Mesodermal cell (in vitro differentiated cells): Measurements from ENCODE around the gene TMED5.
"Not testable (repeated sequence)": the region's sequence is repeated elsewhere in the genome, so short reads cannot be mapped to it uniquely, and the experiment has no call there.

Experiments used
- H3K27ac ChIP-seq: 2 replicates; pipeline ENCODE4 v1.7.0; 2013; ENCODE audit warnings: mild to moderate bottlenecking, low read depth, low read length, moderate library complexity; ENCODE audit not compliant: severe bottlenecking
- H3K36me3 ChIP-seq: 2 replicates; pipeline ENCODE4 v1.7.1; 2013; ENCODE audit warnings: mild to moderate bottlenecking, low read length, moderate library complexity; ENCODE audit not compliant: control insufficient read depth, insufficient read depth
- H3K4me1 ChIP-seq: one replicate; pipeline ENCODE4 v1.7.1; 2013; ENCODE audit warnings: mild to moderate bottlenecking, low read length; ENCODE audit not compliant: insufficient read depth, control insufficient read depth, poor library complexity, severe bottlenecking
- H3K4me3 ChIP-seq: 2 replicates; pipeline ENCODE4 v1.7.0; 2013; ENCODE audit warnings: low read length, control low read depth, mild to moderate bottlenecking; ENCODE audit not compliant: insufficient read depth, poor library complexity, severe bottlenecking; ENCODE audit errors: extremely low read depth
- H3K9me3 ChIP-seq: 2 replicates; pipeline ENCODE4 v1.7.1; 2013; ENCODE audit warnings: mild to moderate bottlenecking, low read length, moderate library complexity; ENCODE audit not compliant: control insufficient read depth
- WGBS, 2 experiments: methylation state at CpG; one replicate each; pipeline ENCODE4 v1.1.5; 2013; ENCODE audit warnings: missing lambda C conversion rate in 2 of 2; ENCODE audit not compliant: insufficient coverage in 2 of 2; 5-methylcytosine and 5-hydroxymethylcytosine counted together

TMED5 gene

DNA sequence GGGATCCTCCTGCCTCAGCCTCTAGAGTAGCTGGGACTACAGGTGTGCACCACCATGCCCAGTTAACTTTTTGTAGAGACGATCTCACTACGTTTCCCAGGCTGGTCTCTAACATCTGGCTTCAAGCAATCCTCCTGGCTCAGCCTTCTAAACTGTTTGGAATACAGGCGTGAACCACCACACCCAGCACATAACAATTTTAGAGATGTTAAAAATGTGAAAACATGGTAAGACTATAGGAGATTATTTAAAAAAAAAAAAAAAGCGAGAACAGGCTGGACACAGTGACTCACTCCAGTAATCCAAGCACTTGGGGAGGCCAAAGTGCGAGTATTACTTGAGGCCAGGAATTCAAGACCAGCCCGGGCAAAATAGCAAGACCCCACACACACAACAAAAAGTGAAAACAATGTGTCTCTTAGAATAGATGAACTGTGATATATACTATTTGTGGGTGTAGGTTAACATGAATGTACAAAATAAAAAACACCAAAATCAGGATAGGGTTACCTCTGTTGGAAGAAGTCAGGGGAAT, 19.9 kb upstream of the TMED5 start:
- H3K4me3 ChIP-seq, result no peak overlapping the region
- H3K27ac ChIP-seq, result no peak overlapping the region
- peaks cover 53% of the 10 kb centered on the region for H3K36me3 ChIP-seq
- no peaks in the 10 kb centered on the region for H3K9me3 ChIP-seq
- no peaks in the 10 kb centered on the region for H3K4me1 ChIP-seq
- 80 to 85% methylated on average over 1 to 2 of the region's 6 CpGs for WGBS, 2 experiments

DNA sequence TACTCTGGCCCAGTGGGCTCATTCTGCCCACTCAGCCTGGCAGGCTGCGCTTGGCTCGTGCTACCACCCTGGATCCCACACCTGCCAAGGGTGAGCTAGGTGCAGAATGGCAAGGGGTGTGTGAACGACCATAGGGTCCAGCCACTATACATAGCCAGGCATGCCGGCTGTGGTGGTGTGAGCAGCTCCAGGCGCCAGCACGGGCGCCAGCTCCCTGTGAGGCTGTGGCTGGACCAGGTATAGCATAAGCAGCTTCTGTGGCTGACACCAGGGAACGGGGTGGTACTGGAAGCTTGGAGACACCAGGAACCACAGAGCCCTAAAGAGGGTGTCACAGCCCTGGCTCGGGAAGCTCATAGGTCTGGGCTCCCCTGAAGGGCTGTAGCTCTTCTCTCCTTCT, 18.9 kb upstream of the TMED5 start:
- H3K27ac ChIP-seq, result no peak overlapping the region
- WGBS, 2 experiments, result 100% methylated on average over 6 to 7 of the region's 9 CpGs
- no peaks in the 10 kb centered on the region for H3K4me1 ChIP-seq
- peaks cover 52% of the 10 kb centered on the region for H3K36me3 ChIP-seq
- no peak overlapping the region for H3K4me3 ChIP-seq
- H3K9me3 ChIP-seq, result no peaks in the 10 kb centered on the region

DNA sequence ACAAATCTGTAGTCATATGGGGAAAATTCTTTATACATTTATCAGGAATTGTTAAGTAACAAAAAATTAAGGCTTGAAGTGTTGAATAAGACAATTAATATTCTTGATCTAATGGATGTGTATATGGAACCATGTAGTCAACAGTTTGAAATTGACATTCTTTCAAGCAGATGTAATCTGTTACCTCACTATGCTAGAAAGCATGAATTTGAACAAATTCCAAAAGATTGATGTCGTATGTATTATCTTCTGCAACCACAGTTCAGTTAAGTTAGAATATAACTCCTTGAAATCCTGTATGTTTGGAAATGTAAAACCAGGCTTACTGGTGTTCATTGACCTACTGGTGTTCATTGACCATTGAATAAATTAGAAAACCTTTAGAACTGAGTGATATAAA, 16.4 kb upstream of the TMED5 start:
- Histone ChIP-seq H3K27ac (no peak overlapping the region), H3K9me3 (no peaks in the 10 kb centered on the region), H3K4me3 (no peak overlapping the region), H3K4me1 (no peaks in the 10 kb centered on the region), H3K36me3 (peaks cover 45% of the 10 kb centered on the region)
- WGBS, 2 experiments, result 100% methylated on average over 1 of the region's 1 CpG; no CpG with 5 or more reads in 1 of the 2 experiments

DNA sequence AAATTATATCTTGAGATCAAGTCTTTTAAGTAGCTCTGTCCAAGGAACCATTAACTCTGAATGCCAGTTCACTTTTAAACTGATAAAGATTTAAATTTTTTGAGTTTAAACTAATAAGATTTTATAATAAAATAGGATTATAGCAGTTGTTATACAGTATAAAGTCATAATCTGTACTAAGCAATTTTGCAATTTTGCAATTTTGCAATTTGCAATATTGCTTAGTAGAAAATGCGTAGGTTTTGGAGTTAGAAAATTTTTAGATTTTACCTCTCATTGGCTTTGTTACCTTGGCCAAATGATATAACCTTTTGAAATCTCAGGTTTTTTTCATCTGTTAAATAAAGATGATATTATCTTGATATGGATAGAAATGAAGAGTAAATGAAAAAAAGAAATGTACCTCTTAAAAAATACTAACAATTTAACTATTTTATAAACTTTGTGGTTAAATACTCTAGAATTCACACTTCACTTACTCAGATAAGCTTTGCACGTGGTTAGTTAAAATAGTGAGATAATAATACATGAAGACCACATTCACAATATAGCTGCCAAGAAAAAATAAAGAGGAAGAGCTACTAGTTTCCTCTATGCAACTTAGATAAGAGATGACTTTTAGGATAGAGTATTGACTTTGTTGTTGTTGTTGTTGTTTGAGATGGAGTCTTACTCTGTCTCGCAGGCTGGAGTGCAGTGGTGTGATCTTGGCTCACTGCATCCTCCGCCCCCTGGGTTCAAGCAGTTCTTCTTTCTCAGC, 14.2 kb upstream of the TMED5 start:
- no peaks in the 10 kb centered on the region for H3K9me3 ChIP-seq
- H3K4me1 ChIP-seq, result no peaks in the 10 kb centered on the region
- 70% methylated on average over 2 of the region's 4 CpGs; no CpG with 5 or more reads in 1 of the 2 experiments for WGBS, 2 experiments
- peaks cover 42% of the 10 kb centered on the region for H3K36me3 ChIP-seq
- no peak overlapping the region for H3K4me3 ChIP-seq
- no peak overlapping the region for H3K27ac ChIP-seq

DNA sequence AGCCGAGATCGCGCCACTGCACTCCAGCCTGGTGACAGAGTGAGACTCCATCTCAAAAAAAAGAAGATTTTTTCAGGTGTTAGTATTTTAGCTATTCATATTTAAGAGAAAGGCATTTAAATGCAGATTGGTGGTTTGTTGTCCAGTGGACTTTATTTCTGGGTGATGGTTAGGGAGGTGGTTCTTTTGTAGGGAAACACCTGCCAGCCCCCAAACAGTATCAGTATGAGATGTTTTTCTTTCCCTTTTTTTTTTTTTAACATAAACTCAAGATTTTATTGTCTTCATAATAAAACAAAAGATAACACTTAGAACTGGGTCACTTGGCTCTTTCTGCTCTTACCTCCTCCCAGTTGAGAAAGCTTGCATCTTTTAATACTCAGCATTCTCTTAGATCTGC, 10.2 kb upstream of the TMED5 start:
- no peak overlapping the region for H3K4me3 ChIP-seq
- H3K27ac ChIP-seq, result no peak overlapping the region
- no peaks in the 10 kb centered on the region for H3K9me3 ChIP-seq
- H3K4me1 ChIP-seq, result no peaks in the 10 kb centered on the region
- peaks cover 37% of the 10 kb centered on the region for H3K36me3 ChIP-seq
- 100% methylated on average over 3 of the region's 3 CpGs; no CpG with 5 or more reads in 1 of the 2 experiments for WGBS, 2 experiments

DNA sequence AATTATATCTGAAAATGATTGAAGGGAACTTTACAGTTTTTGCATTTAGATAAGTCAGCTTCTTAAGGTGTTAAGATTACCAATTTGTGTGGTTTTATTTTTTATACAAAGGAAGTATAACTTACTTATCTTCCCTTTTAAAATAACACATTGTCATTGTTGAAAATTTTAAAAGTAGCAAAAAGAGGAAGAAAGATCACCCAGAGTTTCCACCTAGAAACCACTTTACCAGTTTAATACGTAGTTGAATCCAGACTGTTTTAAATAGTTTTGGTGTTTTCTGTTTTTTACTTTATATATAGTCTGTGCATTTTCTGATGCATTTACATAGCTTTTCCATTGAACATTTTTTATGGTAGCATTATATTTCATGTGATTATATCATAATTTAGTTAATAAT, 6.5 kb upstream of the TMED5 start:
- peaks cover 20% of the 10 kb centered on the region for H3K36me3 ChIP-seq
- H3K4me1 ChIP-seq, result no peaks in the 10 kb centered on the region
- WGBS, 2 experiments, result no CpG with 5 or more reads among the region's 1 CpG
- H3K27ac ChIP-seq, result no peak overlapping the region
- no peaks in the 10 kb centered on the region for H3K9me3 ChIP-seq
- H3K4me3 ChIP-seq, result no peak overlapping the region

DNA sequence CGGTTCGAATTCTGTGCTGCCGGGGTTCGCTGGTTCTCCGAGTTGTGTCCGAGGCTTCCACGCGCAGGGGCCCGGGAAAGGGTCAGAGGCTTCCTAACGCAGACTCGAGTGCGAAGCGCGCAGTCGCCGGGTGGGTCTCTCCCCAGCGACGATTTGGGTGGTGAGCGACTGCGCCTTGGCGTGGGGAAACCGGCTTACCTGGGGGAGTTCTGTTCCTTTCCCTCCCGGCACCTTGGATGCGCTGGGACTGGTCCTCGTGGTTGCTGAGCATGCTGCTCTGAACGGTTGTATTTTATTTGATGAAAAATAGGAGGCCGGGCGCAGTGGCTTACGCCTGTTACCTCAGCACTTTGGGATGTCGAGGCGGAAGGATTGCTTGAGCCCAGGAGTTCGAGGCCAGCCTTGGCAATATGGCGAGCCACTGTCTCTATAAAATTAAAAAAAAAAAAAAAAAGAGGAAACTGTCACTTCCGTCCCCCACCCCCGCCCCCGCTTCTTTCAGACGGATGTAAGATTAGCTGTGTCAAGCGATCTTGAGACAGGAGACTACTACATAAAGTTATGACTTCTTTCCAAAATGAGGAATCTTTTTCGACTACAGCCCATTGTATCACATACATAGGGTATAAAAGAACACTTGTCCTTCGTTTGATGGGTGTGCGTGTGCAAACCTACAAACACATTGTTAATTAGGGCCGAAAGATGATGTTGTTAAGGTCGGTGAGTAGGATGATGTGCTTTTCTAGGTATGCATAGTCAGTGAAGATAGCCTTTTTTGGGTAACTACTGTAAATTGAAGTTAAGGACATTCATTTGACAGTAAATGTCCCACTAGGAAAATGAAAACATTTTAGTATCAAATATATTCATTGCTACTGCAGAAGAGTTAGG, 755 bp upstream of the TMED5 start, which contains the start of gene CCDC18:
Gene CCDC18 (plus strand): TSS at position 2 of the 891 bp plus-strand sequence. CDS start 2,638 bp downstream, outside the sequence.
- 0 to 6% methylated on average over 27 to 29 of the region's 43 CpGs for WGBS, 2 experiments
- Histone ChIP-seq H3K9me3 (no peaks in the 10 kb centered on the region), H3K27ac (peak within 1 kb of the TSS; percentile 92), H3K4me3 (peak within 1 kb of the TSS; percentile 79), H3K36me3 (peaks cover 10% of the 10 kb centered on the region), H3K4me1 (no peaks in the 10 kb centered on the region)

DNA sequence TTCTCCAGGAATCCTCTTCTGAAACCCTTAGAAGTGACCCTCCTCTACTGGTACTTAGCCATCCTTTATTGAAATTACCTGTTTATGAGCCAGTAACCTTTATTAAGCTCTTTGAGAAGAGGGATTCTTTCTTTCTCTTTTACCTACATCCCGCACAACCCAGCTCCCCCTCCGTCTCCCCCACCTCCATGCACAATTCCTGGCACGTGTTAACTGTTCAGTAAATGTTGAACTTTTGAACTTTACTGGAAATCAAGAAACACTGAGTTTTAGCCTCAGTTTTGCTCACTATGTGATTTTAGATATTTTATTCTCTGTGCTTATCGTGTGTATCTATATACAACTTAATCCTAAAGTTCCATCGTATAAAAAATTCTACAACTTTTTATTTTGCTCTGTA, 1.8 kb downstream of the TMED5 start:
- H3K4me3 ChIP-seq, result peak overlapping the region; percentile 79
- no CpG with 5 or more reads among the region's 5 CpGs for WGBS, 2 experiments
- H3K36me3 ChIP-seq, result peaks cover 19% of the 10 kb centered on the region
- no peaks in the 10 kb centered on the region for H3K9me3 ChIP-seq
- no peaks in the 10 kb centered on the region for H3K4me1 ChIP-seq
- H3K27ac ChIP-seq, result no peak overlapping the region

DNA sequence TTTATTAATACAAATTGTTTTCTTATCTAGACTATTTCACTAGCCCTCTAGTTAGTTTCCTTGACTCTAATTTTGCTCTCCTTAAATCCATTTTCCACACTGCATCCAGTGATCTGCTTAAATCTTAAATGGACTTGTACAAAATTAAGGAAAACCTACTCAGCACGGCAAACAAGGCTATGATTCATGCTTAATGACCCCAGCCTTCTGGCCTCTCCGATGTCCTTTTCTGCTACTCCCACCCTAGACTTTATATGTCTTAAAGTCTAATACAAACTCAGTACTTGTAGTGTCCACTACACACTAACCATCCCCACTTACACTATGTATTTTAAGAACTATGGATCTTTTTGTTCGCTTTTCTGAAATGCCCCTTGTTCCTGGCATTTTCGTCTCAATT, 2.2 kb downstream of the TMED5 start:
- H3K36me3 ChIP-seq, result peaks cover 19% of the 10 kb centered on the region
- WGBS, 2 experiments, result 58 to 84% methylated on average over 4 of the region's 4 CpGs
- no peaks in the 10 kb centered on the region for H3K4me1 ChIP-seq
- H3K4me3 ChIP-seq, result peak overlapping the region; percentile 79
- H3K9me3 ChIP-seq, result no peaks in the 10 kb centered on the region
- no peak overlapping the region for H3K27ac ChIP-seq

DNA sequence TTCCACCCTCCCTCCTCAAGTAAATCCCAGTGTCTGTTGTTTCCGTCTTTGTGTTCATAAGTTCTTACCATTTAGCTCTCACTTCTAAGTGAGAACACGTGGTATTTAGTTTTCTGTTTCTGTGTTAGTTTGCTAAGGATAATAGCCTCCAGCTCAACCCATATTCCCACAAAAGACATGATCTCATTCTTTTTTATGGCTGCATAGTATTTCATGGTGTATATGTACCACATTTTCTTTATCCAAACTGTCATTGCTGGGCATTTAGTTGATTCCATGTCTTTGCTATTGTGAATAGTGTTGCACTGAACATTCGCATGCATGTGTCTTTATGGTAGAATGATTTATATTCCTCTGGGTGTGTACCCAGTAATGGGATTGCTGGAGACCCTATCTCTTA, 5.6 kb downstream of the TMED5 start:
- H3K36me3 ChIP-seq, result peaks cover 23% of the 10 kb centered on the region
- no CpG with 5 or more reads among the region's 3 CpGs for WGBS, 2 experiments
- H3K27ac ChIP-seq, H3K4me3 ChIP-seq, H3K4me1 ChIP-seq, H3K9me3 ChIP-seq: not testable (repeated sequence)
